GM15510 (cell line): ENCODE measurements around the gene C1orf210.

Experiments
- POLR2A ChIP-seq: IDR thresholded peaks from 3 replicates; pipeline ENCODE4 v1.6.1; 2011; ENCODE audit warnings: borderline replicate concordance; ENCODE audit not compliant: insufficient read length; ENCODE audit errors: extremely low read depth

The C1orf210 gene

GRCh38 chr1:43288785-43289706 lies 3.7 kb upstream of the C1orf210 start:
- TF ChIP-seq POLR2A: no peak

GRCh38 chr1:43288058-43288784 lies 2.8 kb upstream of the C1orf210 start:
- TF ChIP-seq POLR2A: no peak

GRCh38 chr1:43286533-43286932 lies 1.2 kb upstream of the C1orf210 start:
- no peak for TF ChIP-seq POLR2A

GRCh38 chr1:43286115-43286514 lies 734 bp upstream of the C1orf210 start:
- no peak for TF ChIP-seq POLR2A

- TF ChIP-seq POLR2A: no peak
Observed at GRCh38 chr1:43284546-43285110, 753 bp downstream of the C1orf210 start.

GRCh38 chr1:43284065-43284464 lies 1.3 kb downstream of the C1orf210 start:
- no peak for TF ChIP-seq POLR2A

- no peak for TF ChIP-seq POLR2A
Observed at GRCh38 chr1:43282220-43283195, 2.9 kb downstream of the C1orf210 start.

GRCh38 chr1:43280692-43281091 lies 4.7 kb downstream of the C1orf210 start:
- TF ChIP-seq POLR2A: no peak

- TF ChIP-seq POLR2A: no peak
Observed at GRCh38 chr1:43279666-43280065, 5.7 kb downstream of the C1orf210 start.

GRCh38 chr1:43279161-43279560 lies 6.2 kb downstream of the C1orf210 start:
- TF ChIP-seq POLR2A: no peak

- no peak for TF ChIP-seq POLR2A
Observed at GRCh38 chr1:43277116-43277876, 8.1 kb downstream of the C1orf210 start.

GRCh38 chr1:43276673-43277072 lies 8.7 kb downstream of the C1orf210 start:
- no peak for TF ChIP-seq POLR2A

GRCh38 chr1:43275826-43276620 lies 9.4 kb downstream of the C1orf210 start:
- TF ChIP-seq POLR2A: no peak
